ENCODE measurements around the gene SASH1.

DNA sequence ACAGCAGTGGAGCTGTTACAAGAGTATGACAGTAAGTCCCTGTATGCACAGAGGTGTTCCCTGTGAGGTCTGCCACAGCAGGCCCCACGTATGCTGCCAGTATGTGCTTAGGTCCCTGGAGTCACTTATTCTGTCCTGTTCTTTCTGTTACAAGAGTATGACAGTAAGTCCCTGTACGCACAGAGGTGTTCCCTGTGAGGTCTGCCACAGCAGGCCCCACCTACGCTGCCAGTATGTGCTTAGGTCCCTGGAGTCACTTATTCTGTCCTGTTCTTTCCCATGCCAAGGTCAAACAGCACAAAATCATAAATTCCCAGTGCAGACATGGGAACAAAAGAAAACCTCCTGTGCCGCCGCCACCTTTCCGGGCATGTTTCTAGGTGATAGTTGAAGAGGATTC lies 192.2 kb downstream of the SASH1 start:
- TF ChIP-seq, protein P1, sequence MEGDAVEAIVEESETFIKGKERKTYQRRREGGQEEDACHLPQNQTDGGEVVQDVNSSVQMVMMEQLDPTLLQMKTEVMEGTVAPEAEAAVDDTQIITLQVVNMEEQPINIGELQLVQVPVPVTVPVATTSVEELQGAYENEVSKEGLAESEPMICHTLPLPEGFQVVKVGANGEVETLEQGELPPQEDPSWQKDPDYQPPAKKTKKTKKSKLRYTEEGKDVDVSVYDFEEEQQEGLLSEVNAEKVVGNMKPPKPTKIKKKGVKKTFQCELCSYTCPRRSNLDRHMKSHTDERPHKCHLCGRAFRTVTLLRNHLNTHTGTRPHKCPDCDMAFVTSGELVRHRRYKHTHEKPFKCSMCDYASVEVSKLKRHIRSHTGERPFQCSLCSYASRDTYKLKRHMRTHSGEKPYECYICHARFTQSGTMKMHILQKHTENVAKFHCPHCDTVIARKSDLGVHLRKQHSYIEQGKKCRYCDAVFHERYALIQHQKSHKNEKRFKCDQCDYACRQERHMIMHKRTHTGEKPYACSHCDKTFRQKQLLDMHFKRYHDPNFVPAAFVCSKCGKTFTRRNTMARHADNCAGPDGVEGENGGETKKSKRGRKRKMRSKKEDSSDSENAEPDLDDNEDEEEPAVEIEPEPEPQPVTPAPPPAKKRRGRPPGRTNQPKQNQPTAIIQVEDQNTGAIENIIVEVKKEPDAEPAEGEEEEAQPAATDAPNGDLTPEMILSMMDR (conservative IDR thresholded peaks at IDR 0.05 in 1 of 2, IDR thresholded peaks at IDR 0.05 in 1 of 2; ENCODE audit: extremely low read depth in 1 of 2, insufficient read depth in 1 of 2, low read depth in 1 of 2, low read length in 2 of 2) = no peak
- TF ChIP-seq EZH2 (IDR thresholded peaks at IDR 0.05; ENCODE audit: borderline replicate concordance, low read length) = no peak

All from mammary epithelial cell (primary cell).